Measurements from ENCODE around the gene ITGA3. TPM values are rescaled to one million over a fixed set of nuclear protein-coding genes. Genes with fewer than 3 reads are reported as not detected.

ITGA3 gene
- total and polyA plus RNA-seq, 5 experiments from 2014 or later, result 0.40 to 8.5 (median 1.5) TPM

- Mint-ChIP-seq H3K27me3 (peaks cover 0 to 5% (median 0%) of the 10 kb centered on the region in 5 donors), H3K4me3 (peak within 1 kb of the TSS; percentile 95 to 99 (median 98)), H3K9me3 (no peaks in the 10 kb centered on the region), H3K4me1 (peaks cover 21 to 48% (median 42%) of the 10 kb centered on the region in 4 donors), H3K36me3 (peaks cover 0 to 21% (median 0%) of the 10 kb centered on the region in 3 donors), H3K27ac (peak within 1 kb of the TSS; percentile 93 to 98 (median 96))
- POLR2A ChIA-PET, result interaction anchor here (0.8 to 2.0 kb wide), 12 partner anchors 14 to 732 kb away, joined by 3 to 7 read pairs (median 5); partner anchors contain the start of genes ITGA3, PPP1R9B and XYLT2
- ATAC-seq (peak; percentile 93), DNase-seq (peak; percentile 94 to 98 (median 96))
These were observed 39.1 kb downstream of the ITGA3 start, which contains the start of gene PDK2 for GRCh38 chr17:50094753-50095619. Gene PDK2, plus strand, starts transcription at chr17:50095351. Its CDS starts 85 bp downstream, at chr17:50095436.

GRCh38 chr17:50095626-50096037 is 39.7 kb downstream of the ITGA3 start:
- Mint-ChIP-seq H3K27ac (peak overlapping the region; percentile 93 to 98 (median 96)), H3K36me3 (peaks cover 0 to 26% (median 0%) of the 10 kb centered on the region in 3 donors), H3K4me3 (peak overlapping the region; percentile 95 to 99 (median 98)), H3K9me3 (no peaks in the 10 kb centered on the region), H3K4me1 (peaks cover 22 to 54% (median 47%) of the 10 kb centered on the region in 4 donors), H3K27me3 (peaks cover 0 to 5% (median 0%) of the 10 kb centered on the region in 5 donors)
- no peak for ATAC-seq
- DNase-seq, result no peak
- POLR2A ChIA-PET, result interaction anchor here (0.6 to 1.5 kb wide), 7 partner anchors 16 to 418 kb away, joined by 3 to 17 read pairs (median 4); partner anchors contain the start of gene SPOP

GRCh38 chr17:50096092-50096491 is 40.2 kb downstream of the ITGA3 start:
- H3K4me1 Mint-ChIP-seq, result peaks cover 23 to 56% (median 49%) of the 10 kb centered on the region in 4 donors
- POLR2A ChIA-PET, result interaction anchor here (0.6 to 1.5 kb wide), 7 partner anchors 17 to 418 kb away, joined by 3 to 17 read pairs (median 4); partner anchors contain the start of gene SPOP

GRCh38 chr17:50096758-50097157 is 40.8 kb downstream of the ITGA3 start:
- Mint-ChIP-seq H3K4me3 (peak overlapping the region in 9 of 10 donors; percentile 26 to 99 (median 98)), H3K27me3 (peaks cover 0 to 5% (median 0%) of the 10 kb centered on the region in 5 donors), H3K4me1 (peaks cover 23 to 56% (median 49%) of the 10 kb centered on the region in 4 donors), H3K27ac (peak overlapping the region in 5 of 10 donors; percentile 25 to 95 (median 60)), H3K36me3 (peaks cover 0 to 28% (median 0%) of the 10 kb centered on the region in 3 donors), H3K9me3 (no peaks in the 10 kb centered on the region)
- POLR2A ChIA-PET, result interaction anchor here (0.8 to 1.5 kb wide), 3 partner anchors 18 to 55 kb away, joined by 3 to 4 read pairs (median 4); no protein-coding TSS in a partner anchor
- no peak for DNase-seq
- no peak for ATAC-seq

More at GRCh38 chr17:50096092-50096491, 40.2 kb downstream of the ITGA3 start:
- Mint-ChIP-seq H3K27me3 (peaks cover 0 to 5% (median 0%) of the 10 kb centered on the region in 5 donors), H3K36me3 (peaks cover 0 to 28% (median 0%) of the 10 kb centered on the region in 3 donors), H3K27ac (peak overlapping the region; percentile 93 to 98 (median 96)), H3K4me3 (peak overlapping the region; percentile 95 to 99 (median 98)), H3K9me3 (no peaks in the 10 kb centered on the region)
- ATAC-seq, result no peak
- no peak for DNase-seq

GRCh38 chr17:50097455-50097854 is 41.5 kb downstream of the ITGA3 start:
- peak overlapping the region in 4 of 10 donors; percentile 52 to 67 (median 60) for H3K27ac Mint-ChIP-seq
- peaks cover 23 to 56% (median 49%) of the 10 kb centered on the region in 4 donors for H3K4me1 Mint-ChIP-seq
- no peak for DNase-seq
- H3K27me3 Mint-ChIP-seq, result peaks cover 0 to 3% (median 0%) of the 10 kb centered on the region in 5 donors
- H3K36me3 Mint-ChIP-seq, result peaks cover 0 to 32% (median 2%) of the 10 kb centered on the region in 3 donors
- POLR2A ChIA-PET, result interaction anchor here (0.8 to 1.4 kb wide), 3 partner anchors 16 to 54 kb away, joined by 3 to 4 read pairs (median 3); no protein-coding TSS in a partner anchor
- no peak for ATAC-seq
- no peaks in the 10 kb centered on the region for H3K9me3 Mint-ChIP-seq
- H3K4me3 Mint-ChIP-seq, result peak overlapping the region in 5 of 10 donors; percentile 22 to 99 (median 50)

GRCh38 chr17:50097926-50098325 is 42.0 kb downstream of the ITGA3 start:
- Mint-ChIP-seq H3K9me3 (no peaks in the 10 kb centered on the region), H3K27ac (no peak overlapping the region), H3K4me1 (peaks cover 23 to 56% (median 50%) of the 10 kb centered on the region in 4 donors), H3K4me3 (peak overlapping the region in 1 of 10 donors; percentile 22), H3K27me3 (peaks cover 0 to 3% (median 0%) of the 10 kb centered on the region in 5 donors), H3K36me3 (peaks cover 0 to 32% (median 2%) of the 10 kb centered on the region in 3 donors)
- DNase-seq (no peak), ATAC-seq (no peak)
- POLR2A ChIA-PET, result interaction anchor here (0.9 to 1.4 kb wide), 2 partner anchors 16 to 53 kb away, joined by 3 to 4 read pairs; no protein-coding TSS in a partner anchor

- H3K36me3 Mint-ChIP-seq, result peaks cover 0 to 36% (median 2%) of the 10 kb centered on the region in 3 donors
- H3K9me3 Mint-ChIP-seq, result no peaks in the 10 kb centered on the region
- no peak for DNase-seq
- H3K4me1 Mint-ChIP-seq, result peaks cover 20 to 53% (median 50%) of the 10 kb centered on the region in 4 donors
- POLR2A ChIA-PET, result interaction anchor here (1.4 kb wide), 1 partner anchor 53 kb away, joined by 4 read pairs; no protein-coding TSS in a partner anchor
- ATAC-seq, result no peak
- H3K4me3 Mint-ChIP-seq, result no peak overlapping the region
- peak overlapping the region in 2 of 10 donors; percentile 38 to 76 for H3K27ac Mint-ChIP-seq
- peaks cover 0 to 3% (median 0%) of the 10 kb centered on the region in 5 donors for H3K27me3 Mint-ChIP-seq
These were observed 42.7 kb downstream of the ITGA3 start for GRCh38 chr17:50098583-50098982.

- Mint-ChIP-seq H3K27me3 (peaks cover 0 to 3% (median 0%) of the 10 kb centered on the region in 5 donors), H3K36me3 (peaks cover 0 to 36% (median 2%) of the 10 kb centered on the region in 3 donors), H3K27ac (peak overlapping the region in 1 of 10 donors; percentile 76), H3K4me1 (peaks cover 20 to 51% (median 49%) of the 10 kb centered on the region in 4 donors), H3K4me3 (no peak overlapping the region), H3K9me3 (no peaks in the 10 kb centered on the region)
- ATAC-seq (no peak), DNase-seq (no peak)
- POLR2A ChIA-PET, result no interaction called here
These were observed 43.1 kb downstream of the ITGA3 start for GRCh38 chr17:50099003-50099402.

GRCh38 chr17:50100480-50100883 is 44.6 kb downstream of the ITGA3 start:
- Mint-ChIP-seq H3K36me3 (peaks cover 0 to 45% (median 2%) of the 10 kb centered on the region in 3 donors), H3K27me3 (no peaks in the 10 kb centered on the region), H3K4me3 (no peak overlapping the region), H3K27ac (peak overlapping the region in 1 of 10 donors; percentile 31), H3K4me1 (peaks cover 17 to 44% (median 38%) of the 10 kb centered on the region in 4 donors), H3K9me3 (no peaks in the 10 kb centered on the region)
- no peak for DNase-seq
- no peak for ATAC-seq
- POLR2A ChIA-PET, result no interaction called here

GRCh38 chr17:50100921-50101345 is 45.0 kb downstream of the ITGA3 start:
- Mint-ChIP-seq H3K4me3 (no peak overlapping the region), H3K27ac (peak overlapping the region in 2 of 10 donors; percentile 8 to 31), H3K36me3 (peaks cover 0 to 47% (median 2%) of the 10 kb centered on the region in 3 donors), H3K9me3 (no peaks in the 10 kb centered on the region), H3K27me3 (no peaks in the 10 kb centered on the region), H3K4me1 (peaks cover 12 to 40% (median 34%) of the 10 kb centered on the region in 4 donors)
- DNase-seq (no peak), ATAC-seq (no peak)
- POLR2A ChIA-PET, result no interaction called here

- Mint-ChIP-seq H3K27me3 (no peaks in the 10 kb centered on the region), H3K4me1 (peaks cover 8 to 33% (median 28%) of the 10 kb centered on the region in 4 donors), H3K36me3 (peaks cover 0 to 51% (median 5%) of the 10 kb centered on the region in 3 donors), H3K9me3 (no peaks in the 10 kb centered on the region), H3K27ac (peak overlapping the region in 1 of 10 donors; percentile 8), H3K4me3 (no peak overlapping the region)
- DNase-seq (no peak), ATAC-seq (no peak)
- POLR2A ChIA-PET, result no interaction called here
These were observed 45.6 kb downstream of the ITGA3 start for GRCh38 chr17:50101346-50102163.

All from naive thymus-derived CD8-positive, alpha-beta T cell (primary cell).